ENCODE measurements around the gene FANCC.

FANCC gene

GRCh38 chr9:95133325-95133705, 184.2 kb downstream of the FANCC start:
- Histone ChIP-seq H3K27ac (ENCODE audit: low read length) (no peak overlapping the region), H3K9me3 (ENCODE audit: control insufficient read depth, low read depth, low read length) (no peaks in the 10 kb centered on the region), H3K36me3 (ENCODE audit: control insufficient read depth, low read depth, low read length) (no peaks in the 10 kb centered on the region), H3K9ac (ENCODE audit: low read length) (no peak overlapping the region), H3K4me3 (ENCODE audit: low read length) (no peak overlapping the region), H3K4me1 (ENCODE audit: control insufficient read depth, low read depth, low read length) (peaks cover 44% of the 10 kb centered on the region), H3K27me3 (ENCODE audit: control insufficient read depth, insufficient read depth, low read length) (no peaks in the 10 kb centered on the region)

- H3K9me3 ChIP-seq (ENCODE audit: control insufficient read depth, low read depth, low read length), result no peaks in the 10 kb centered on the region
- no peak overlapping the region for H3K27ac ChIP-seq (ENCODE audit: low read length)
- H3K9ac ChIP-seq (ENCODE audit: low read length), result no peak overlapping the region
- no peaks in the 10 kb centered on the region for H3K36me3 ChIP-seq (ENCODE audit: control insufficient read depth, low read depth, low read length)
- no peaks in the 10 kb centered on the region for H3K27me3 ChIP-seq (ENCODE audit: control insufficient read depth, insufficient read depth, low read length)
- H3K4me3 ChIP-seq (ENCODE audit: low read length), result no peak overlapping the region
- H3K4me1 ChIP-seq (ENCODE audit: control insufficient read depth, low read depth, low read length), result peaks cover 50% of the 10 kb centered on the region
Observed at GRCh38 chr9:95132366-95133324, 184.9 kb downstream of the FANCC start.

GRCh38 chr9:95131023-95131943, 186.2 kb downstream of the FANCC start:
- H3K9me3 ChIP-seq (ENCODE audit: control insufficient read depth, low read depth, low read length), result no peaks in the 10 kb centered on the region
- H3K9ac ChIP-seq (ENCODE audit: low read length), result peak overlapping the region; percentile 6
- peaks cover 8% of the 10 kb centered on the region for H3K27me3 ChIP-seq (ENCODE audit: control insufficient read depth, insufficient read depth, low read length)
- H3K27ac ChIP-seq (ENCODE audit: low read length), result peak overlapping the region; percentile 44
- peaks cover 54% of the 10 kb centered on the region for H3K4me1 ChIP-seq (ENCODE audit: control insufficient read depth, low read depth, low read length)
- H3K36me3 ChIP-seq (ENCODE audit: control insufficient read depth, low read depth, low read length), result no peaks in the 10 kb centered on the region
- H3K4me3 ChIP-seq (ENCODE audit: low read length), result peak overlapping the region; percentile 45

GRCh38 chr9:95130484-95130883, 187.0 kb downstream of the FANCC start:
- Histone ChIP-seq H3K4me3 (ENCODE audit: low read length) (peak overlapping the region; percentile 45), H3K27me3 (ENCODE audit: control insufficient read depth, insufficient read depth, low read length) (peaks cover 8% of the 10 kb centered on the region), H3K36me3 (ENCODE audit: control insufficient read depth, low read depth, low read length) (no peaks in the 10 kb centered on the region), H3K9me3 (ENCODE audit: control insufficient read depth, low read depth, low read length) (no peaks in the 10 kb centered on the region), H3K27ac (ENCODE audit: low read length) (peak overlapping the region; percentile 44), H3K9ac (ENCODE audit: low read length) (peak overlapping the region; percentile 6), H3K4me1 (ENCODE audit: control insufficient read depth, low read depth, low read length) (peaks cover 54% of the 10 kb centered on the region)

- Histone ChIP-seq H3K4me3 (ENCODE audit: low read length) (peak overlapping the region; percentile 45), H3K27me3 (ENCODE audit: control insufficient read depth, insufficient read depth, low read length) (peaks cover 8% of the 10 kb centered on the region), H3K4me1 (ENCODE audit: control insufficient read depth, low read depth, low read length) (peaks cover 55% of the 10 kb centered on the region), H3K36me3 (ENCODE audit: control insufficient read depth, low read depth, low read length) (no peaks in the 10 kb centered on the region), H3K9me3 (ENCODE audit: control insufficient read depth, low read depth, low read length) (no peaks in the 10 kb centered on the region), H3K9ac (ENCODE audit: low read length) (no peak overlapping the region), H3K27ac (ENCODE audit: low read length) (no peak overlapping the region)
Observed at GRCh38 chr9:95129476-95130291, 187.8 kb downstream of the FANCC start.

- Histone ChIP-seq H3K36me3 (ENCODE audit: control insufficient read depth, low read depth, low read length) (no peaks in the 10 kb centered on the region), H3K4me3 (ENCODE audit: low read length) (no peak overlapping the region), H3K27ac (ENCODE audit: low read length) (no peak overlapping the region), H3K9me3 (ENCODE audit: control insufficient read depth, low read depth, low read length) (no peaks in the 10 kb centered on the region), H3K4me1 (ENCODE audit: control insufficient read depth, low read depth, low read length) (peaks cover 61% of the 10 kb centered on the region), H3K9ac (ENCODE audit: low read length) (no peak overlapping the region), H3K27me3 (ENCODE audit: control insufficient read depth, insufficient read depth, low read length) (peaks cover 8% of the 10 kb centered on the region)
Observed at GRCh38 chr9:95128177-95128524, 189.4 kb downstream of the FANCC start.

GRCh38 chr9:95127249-95128176, 190.0 kb downstream of the FANCC start:
- Histone ChIP-seq H3K36me3 (ENCODE audit: control insufficient read depth, low read depth, low read length) (no peaks in the 10 kb centered on the region), H3K27me3 (ENCODE audit: control insufficient read depth, insufficient read depth, low read length) (peaks cover 8% of the 10 kb centered on the region), H3K9me3 (ENCODE audit: control insufficient read depth, low read depth, low read length) (no peaks in the 10 kb centered on the region), H3K4me3 (ENCODE audit: low read length) (peak overlapping the region; percentile 56), H3K4me1 (ENCODE audit: control insufficient read depth, low read depth, low read length) (peaks cover 58% of the 10 kb centered on the region), H3K9ac (ENCODE audit: low read length) (no peak overlapping the region), H3K27ac (ENCODE audit: low read length) (no peak overlapping the region)

- peaks cover 54% of the 10 kb centered on the region for H3K4me1 ChIP-seq (ENCODE audit: control insufficient read depth, low read depth, low read length)
- no peak overlapping the region for H3K27ac ChIP-seq (ENCODE audit: low read length)
- H3K4me3 ChIP-seq (ENCODE audit: low read length), result no peak overlapping the region
Observed at GRCh38 chr9:95126739-95127138, 190.8 kb downstream of the FANCC start.

GRCh38 chr9:95125652-95126051, 191.9 kb downstream of the FANCC start:
- H3K9ac ChIP-seq (ENCODE audit: low read length), result no peak overlapping the region
- no peak overlapping the region for H3K27ac ChIP-seq (ENCODE audit: low read length)
- H3K4me1 ChIP-seq (ENCODE audit: control insufficient read depth, low read depth, low read length), result peaks cover 51% of the 10 kb centered on the region
- H3K27me3 ChIP-seq (ENCODE audit: control insufficient read depth, insufficient read depth, low read length), result peaks cover 8% of the 10 kb centered on the region
- H3K9me3 ChIP-seq (ENCODE audit: control insufficient read depth, low read depth, low read length), result no peaks in the 10 kb centered on the region
- H3K36me3 ChIP-seq (ENCODE audit: control insufficient read depth, low read depth, low read length), result no peaks in the 10 kb centered on the region
- H3K4me3 ChIP-seq (ENCODE audit: low read length), result no peak overlapping the region

More at GRCh38 chr9:95126739-95127138, 190.8 kb downstream of the FANCC start:
- Histone ChIP-seq H3K36me3 (ENCODE audit: control insufficient read depth, low read depth, low read length) (no peaks in the 10 kb centered on the region), H3K9ac (ENCODE audit: low read length) (no peak overlapping the region), H3K27me3 (ENCODE audit: control insufficient read depth, insufficient read depth, low read length) (peaks cover 8% of the 10 kb centered on the region), H3K9me3 (ENCODE audit: control insufficient read depth, low read depth, low read length) (no peaks in the 10 kb centered on the region)

- Histone ChIP-seq H3K9ac (ENCODE audit: low read length) (no peak overlapping the region), H3K27me3 (ENCODE audit: control insufficient read depth, insufficient read depth, low read length) (peaks cover 8% of the 10 kb centered on the region), H3K4me3 (ENCODE audit: low read length) (no peak overlapping the region), H3K4me1 (ENCODE audit: control insufficient read depth, low read depth, low read length) (peaks cover 42% of the 10 kb centered on the region), H3K36me3 (ENCODE audit: control insufficient read depth, low read depth, low read length) (no peaks in the 10 kb centered on the region), H3K9me3 (ENCODE audit: control insufficient read depth, low read depth, low read length) (no peaks in the 10 kb centered on the region), H3K27ac (ENCODE audit: low read length) (no peak overlapping the region)
Observed at GRCh38 chr9:95124582-95125367, 192.7 kb downstream of the FANCC start.

Measured in iPS-18a (cell line).